ENCODE results near the gene SMIM24. TPM values are rescaled to one million over a fixed set of nuclear protein-coding genes. Genes with fewer than 3 reads are reported as not detected.
A peak's percentile ranks its signal among the peaks of the same experiment; 100 is the strongest.
"Not testable (repeated sequence)": the region's sequence is repeated elsewhere in the genome, so short reads cannot be mapped to it uniquely, and the experiment has no call there.

The SMIM24 gene
- total and polyA plus RNA-seq, 2 experiments from 2014 or later: 0.22 to 0.63 TPM

DNA sequence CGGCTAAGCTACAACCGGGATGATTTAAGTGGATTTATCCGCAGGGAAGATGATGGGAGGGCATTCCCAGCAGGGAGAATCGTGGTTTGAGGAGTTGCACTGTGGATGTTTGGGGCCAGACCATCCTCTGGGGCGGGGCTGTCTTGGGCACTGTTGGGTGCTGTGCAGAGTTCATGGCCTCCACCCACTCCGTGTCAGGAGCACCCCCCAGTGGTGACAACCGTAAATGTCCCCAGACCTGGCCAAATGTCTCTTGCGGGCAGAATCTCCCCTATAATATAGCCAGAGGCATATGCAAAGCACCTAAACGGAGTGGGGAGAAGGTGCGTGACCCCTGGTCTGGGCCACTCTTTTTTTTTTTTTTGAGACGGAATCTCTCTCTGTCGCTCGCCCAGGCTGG, 40.2 kb downstream of the SMIM24 start:
- H3K36me3 ChIP-seq: no peaks in the 10 kb centered on the region
- TF ChIP-seq, protein P1, sequence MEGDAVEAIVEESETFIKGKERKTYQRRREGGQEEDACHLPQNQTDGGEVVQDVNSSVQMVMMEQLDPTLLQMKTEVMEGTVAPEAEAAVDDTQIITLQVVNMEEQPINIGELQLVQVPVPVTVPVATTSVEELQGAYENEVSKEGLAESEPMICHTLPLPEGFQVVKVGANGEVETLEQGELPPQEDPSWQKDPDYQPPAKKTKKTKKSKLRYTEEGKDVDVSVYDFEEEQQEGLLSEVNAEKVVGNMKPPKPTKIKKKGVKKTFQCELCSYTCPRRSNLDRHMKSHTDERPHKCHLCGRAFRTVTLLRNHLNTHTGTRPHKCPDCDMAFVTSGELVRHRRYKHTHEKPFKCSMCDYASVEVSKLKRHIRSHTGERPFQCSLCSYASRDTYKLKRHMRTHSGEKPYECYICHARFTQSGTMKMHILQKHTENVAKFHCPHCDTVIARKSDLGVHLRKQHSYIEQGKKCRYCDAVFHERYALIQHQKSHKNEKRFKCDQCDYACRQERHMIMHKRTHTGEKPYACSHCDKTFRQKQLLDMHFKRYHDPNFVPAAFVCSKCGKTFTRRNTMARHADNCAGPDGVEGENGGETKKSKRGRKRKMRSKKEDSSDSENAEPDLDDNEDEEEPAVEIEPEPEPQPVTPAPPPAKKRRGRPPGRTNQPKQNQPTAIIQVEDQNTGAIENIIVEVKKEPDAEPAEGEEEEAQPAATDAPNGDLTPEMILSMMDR (IDR thresholded peaks at IDR 0.05; ENCODE audit: low read depth, low read length): peak; percentile 41
- DNase-seq (ENCODE audit: low read depth in 1 of 2, low spot score in 1 of 2): peak in 1 of 2 donors; percentile 31
- H3K27ac ChIP-seq: no peak overlapping the region
- H3K4me1 ChIP-seq (ENCODE audit: low read depth): no peaks in the 10 kb centered on the region
- no peaks in the 10 kb centered on the region for H3K9me3 ChIP-seq (ENCODE audit: low read depth)
- no peak overlapping the region for H3K4me3 ChIP-seq
- no peaks in the 10 kb centered on the region for H3K27me3 ChIP-seq

- H3K9me3 ChIP-seq (ENCODE audit: low read depth): no peaks in the 10 kb centered on the region
- H3K27me3 ChIP-seq: no peaks in the 10 kb centered on the region
- H3K4me1 ChIP-seq (ENCODE audit: low read depth): no peaks in the 10 kb centered on the region
- H3K36me3 ChIP-seq: no peaks in the 10 kb centered on the region
- peak overlapping the region; percentile 63 for H3K4me3 ChIP-seq
- DNase-seq (ENCODE audit: low read depth in 1 of 2, low spot score in 1 of 2): peak; percentile 97 to 98
- TF ChIP-seq, protein P1 (IDR thresholded peaks at IDR 0.05; ENCODE audit: low read depth, low read length): no peak
- H3K27ac ChIP-seq: peak overlapping the region; percentile 83
Observed at GRCh38 chr19:3434630-3435553, 45.4 kb downstream of the SMIM24 start.

GRCh38 chr19:3433805-3434540, 46.4 kb downstream of the SMIM24 start:
- DNase-seq (ENCODE audit: low read depth in 1 of 2, low spot score in 1 of 2): no peak
- no peak overlapping the region for H3K4me3 ChIP-seq
- H3K36me3 ChIP-seq: no peaks in the 10 kb centered on the region
- no peaks in the 10 kb centered on the region for H3K27me3 ChIP-seq
- no peaks in the 10 kb centered on the region for H3K9me3 ChIP-seq (ENCODE audit: low read depth)
- no peaks in the 10 kb centered on the region for H3K4me1 ChIP-seq (ENCODE audit: low read depth)
- TF ChIP-seq, protein P1 (IDR thresholded peaks at IDR 0.05; ENCODE audit: low read depth, low read length): no peak
- no peak overlapping the region for H3K27ac ChIP-seq

DNA sequence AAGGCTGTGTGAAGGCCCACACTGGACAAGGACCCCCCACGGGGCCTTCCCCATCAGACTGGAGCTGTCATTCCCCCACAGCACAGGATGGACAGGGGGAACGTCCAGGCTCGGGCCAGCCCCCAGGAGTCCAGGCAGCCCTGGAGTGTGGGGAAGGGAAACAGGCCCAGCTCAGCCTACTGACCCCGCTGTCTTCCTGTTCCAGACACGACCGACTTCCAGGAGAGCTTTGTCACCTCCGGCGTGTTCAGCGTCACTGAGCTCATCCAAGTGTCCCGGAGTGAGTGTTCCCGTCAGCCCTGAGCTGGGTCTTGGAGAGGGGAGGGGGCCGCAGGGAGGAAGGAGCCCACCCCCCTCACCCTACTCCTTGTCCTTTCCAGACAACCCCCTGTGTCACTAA, 47.0 kb downstream of the SMIM24 start:
- DNase-seq (ENCODE audit: low read depth in 1 of 2, low spot score in 1 of 2): no peak
- no peaks in the 10 kb centered on the region for H3K9me3 ChIP-seq (ENCODE audit: low read depth)
- no peaks in the 10 kb centered on the region for H3K4me1 ChIP-seq (ENCODE audit: low read depth)
- no peaks in the 10 kb centered on the region for H3K27me3 ChIP-seq
- TF ChIP-seq, protein P1 (IDR thresholded peaks at IDR 0.05; ENCODE audit: low read depth, low read length): no peak
- H3K36me3 ChIP-seq: no peaks in the 10 kb centered on the region
- H3K4me3 ChIP-seq: no peak overlapping the region
- no peak overlapping the region for H3K27ac ChIP-seq

DNA sequence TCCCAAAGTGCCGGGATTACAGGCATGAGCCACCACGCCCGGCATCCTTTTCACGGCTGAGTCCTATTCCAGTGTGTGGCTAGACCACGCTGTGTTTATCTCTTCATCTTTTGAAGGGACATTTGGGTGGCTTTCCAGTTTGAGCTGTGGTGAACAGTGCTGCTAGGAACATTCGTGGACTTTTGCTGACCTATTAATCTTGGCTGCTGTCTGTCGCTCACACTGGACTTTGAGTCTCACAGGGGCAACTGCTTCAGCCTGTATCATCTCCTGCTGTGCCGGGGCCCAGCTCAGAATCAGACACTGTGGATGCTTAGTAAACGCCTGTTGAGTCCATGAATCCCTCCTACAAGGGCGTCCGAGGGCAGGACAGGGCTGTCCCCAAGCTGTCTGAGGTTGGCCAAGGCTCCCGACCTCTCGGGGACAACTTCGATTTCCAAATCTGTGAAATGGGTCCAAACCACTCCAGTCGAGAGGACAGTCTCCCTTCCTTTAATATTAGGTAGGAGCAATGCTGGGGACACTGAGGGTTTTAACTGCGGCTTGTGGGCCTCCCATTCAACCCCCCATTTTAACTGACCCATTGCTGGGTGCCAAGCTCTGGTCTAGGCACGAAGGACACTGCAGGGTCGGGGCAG, 48.4 kb downstream of the SMIM24 start:
- H3K27ac ChIP-seq: no peak overlapping the region
- H3K36me3 ChIP-seq: no peaks in the 10 kb centered on the region
- no peaks in the 10 kb centered on the region for H3K9me3 ChIP-seq (ENCODE audit: low read depth)
- TF ChIP-seq, protein P1 (IDR thresholded peaks at IDR 0.05; ENCODE audit: low read depth, low read length): no peak
- H3K4me1 ChIP-seq (ENCODE audit: low read depth): no peaks in the 10 kb centered on the region
- no peak for DNase-seq (ENCODE audit: low read depth in 1 of 2, low spot score in 1 of 2)
- H3K27me3 ChIP-seq: no peaks in the 10 kb centered on the region
- no peak overlapping the region for H3K4me3 ChIP-seq

DNA sequence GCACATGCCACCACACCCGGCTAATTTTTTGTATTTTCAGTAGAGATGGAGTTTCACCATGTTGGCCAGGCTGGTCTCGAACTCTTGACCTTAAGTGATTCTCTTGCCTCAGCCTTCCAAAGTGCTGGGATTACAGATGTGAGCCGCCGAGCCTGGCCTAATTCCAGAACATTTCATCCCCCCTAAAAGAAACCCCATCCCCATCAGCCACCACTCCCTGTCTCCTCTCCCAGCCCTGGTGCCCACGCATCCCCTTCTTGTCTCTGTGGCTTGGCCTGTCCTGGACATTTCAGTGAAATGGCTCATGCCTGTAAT, 50.0 kb downstream of the SMIM24 start:
- not testable (repeated sequence) for H3K27ac ChIP-seq; H3K9me3 ChIP-seq (ENCODE audit: low read depth); H3K36me3 ChIP-seq; H3K27me3 ChIP-seq; H3K4me3 ChIP-seq; H3K4me1 ChIP-seq (ENCODE audit: low read depth)
- peak in 1 of 2 donors; percentile 34 for DNase-seq (ENCODE audit: low read depth in 1 of 2, low spot score in 1 of 2)
